Amygdala (tissue), 56 donors: ENCODE data around the gene NANS.
"Not testable (repeated sequence)": the region's sequence is repeated elsewhere in the genome, so short reads cannot be mapped to it uniquely, and the experiment has no call there.

Source experiments
- DNase-seq, 56 donors: peaks; one replicate each; lab custom pipeline; 2025; lab: John Stamatoyannopoulos, UW

The NANS gene

GRCh38 chr9:98056269-98057137 lies at the start of gene NANS:
Gene NANS (plus strand): TSS chr9:98056732. CDS start chr9:98056809, 77 bp downstream.
- DNase-seq, result peak; percentile 50 to 98 (median 85)

DNA sequence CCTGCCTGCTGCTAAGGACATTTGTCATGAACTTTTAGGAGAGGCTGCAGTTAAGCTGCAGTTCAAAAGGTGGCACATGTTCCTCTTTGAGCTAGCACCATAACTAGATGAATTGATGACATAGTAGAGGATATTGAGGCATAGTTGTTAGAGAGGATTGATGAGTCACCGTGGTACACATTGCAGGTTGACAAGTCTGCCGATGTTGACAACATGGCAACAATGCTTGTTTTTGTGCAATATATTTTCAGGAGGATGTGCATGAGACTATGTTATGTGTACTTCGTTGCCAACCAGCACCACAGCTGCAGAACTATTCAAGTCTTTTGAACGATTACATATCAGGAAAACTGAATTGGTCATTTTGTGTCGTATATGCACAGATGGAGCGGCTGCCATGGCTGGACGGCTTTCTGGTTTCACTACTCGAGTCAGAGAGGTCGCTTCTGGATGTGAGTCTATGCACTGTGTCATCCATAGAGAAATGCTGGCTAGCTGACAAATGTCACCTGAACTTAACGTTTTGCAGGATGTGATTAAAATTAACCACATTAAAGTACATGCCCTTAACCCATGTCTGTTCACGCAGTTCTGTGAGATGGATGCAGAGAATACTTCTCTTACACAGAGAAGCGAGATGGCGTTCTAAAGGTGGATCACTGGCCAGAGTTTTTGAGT lies 49.1 kb upstream of the NANS start:
- no peak for DNase-seq

DNA sequence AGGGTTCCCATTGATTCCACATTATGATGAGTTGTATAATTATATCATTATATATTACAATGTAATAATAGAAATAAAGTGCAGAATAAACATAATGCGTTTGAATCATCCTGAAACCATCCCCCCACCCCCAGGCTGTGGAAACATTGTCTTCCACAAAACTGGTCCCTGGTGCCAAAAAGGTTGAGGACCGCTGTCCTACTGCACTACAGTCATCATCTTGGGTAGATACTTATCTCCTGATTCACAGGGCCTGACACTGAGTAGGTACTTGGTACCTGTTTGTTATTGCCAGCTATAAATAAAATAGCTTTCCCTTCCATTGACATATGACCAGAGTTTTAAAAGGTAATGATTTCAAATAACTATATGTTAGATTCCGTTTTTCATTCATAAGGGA lies 47.8 kb upstream of the NANS start:
- DNase-seq, result no peak

- no peak for DNase-seq
Observed at GRCh38 chr9:98009437-98009836, 47.1 kb upstream of the NANS start.

GRCh38 chr9:98009936-98010335 lies 46.6 kb upstream of the NANS start:
- DNase-seq, result no peak

- DNase-seq, result no peak
Observed at GRCh38 chr9:98010445-98010844, 46.1 kb upstream of the NANS start.

GRCh38 chr9:98011122-98011521 lies 45.4 kb upstream of the NANS start:
- no peak for DNase-seq

GRCh38 chr9:98016137-98016680 lies 40.3 kb upstream of the NANS start:
- no peak for DNase-seq

GRCh38 chr9:98017306-98017705 lies 39.2 kb upstream of the NANS start:
- no peak for DNase-seq

- no peak for DNase-seq
Observed at GRCh38 chr9:98018347-98018746, 38.2 kb upstream of the NANS start.

- no peak for DNase-seq
Observed at GRCh38 chr9:98019098-98019497, 37.4 kb upstream of the NANS start.

GRCh38 chr9:98019869-98020268 lies 36.7 kb upstream of the NANS start:
- DNase-seq, result not testable (repeated sequence)

GRCh38 chr9:98020476-98021145 lies 35.9 kb upstream of the NANS start:
- DNase-seq, result no peak

GRCh38 chr9:98021306-98022040 lies 35.1 kb upstream of the NANS start:
- DNase-seq, result no peak

DNA sequence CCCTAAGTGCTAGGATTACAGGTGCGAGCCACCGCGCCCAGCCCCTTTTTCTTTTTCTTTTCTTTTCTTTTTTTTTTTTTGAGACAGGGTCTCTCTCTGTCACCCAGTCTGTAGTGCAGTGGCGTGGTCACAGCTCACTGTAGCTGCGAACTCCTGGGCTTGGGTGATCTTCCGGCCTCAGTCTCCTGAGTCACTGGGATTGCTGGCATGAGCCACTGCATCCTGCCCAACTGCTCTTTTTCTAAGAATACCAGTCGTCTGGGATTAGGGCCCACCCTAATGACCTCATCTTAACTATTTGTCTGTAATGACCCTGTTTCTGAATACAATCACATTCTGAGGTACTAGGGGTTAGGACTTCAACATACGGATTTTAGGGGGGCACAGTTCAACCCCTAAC lies 34.1 kb upstream of the NANS start:
- no peak for DNase-seq

- DNase-seq, result no peak
Observed at GRCh38 chr9:98024702-98025101, 31.8 kb upstream of the NANS start.

DNA sequence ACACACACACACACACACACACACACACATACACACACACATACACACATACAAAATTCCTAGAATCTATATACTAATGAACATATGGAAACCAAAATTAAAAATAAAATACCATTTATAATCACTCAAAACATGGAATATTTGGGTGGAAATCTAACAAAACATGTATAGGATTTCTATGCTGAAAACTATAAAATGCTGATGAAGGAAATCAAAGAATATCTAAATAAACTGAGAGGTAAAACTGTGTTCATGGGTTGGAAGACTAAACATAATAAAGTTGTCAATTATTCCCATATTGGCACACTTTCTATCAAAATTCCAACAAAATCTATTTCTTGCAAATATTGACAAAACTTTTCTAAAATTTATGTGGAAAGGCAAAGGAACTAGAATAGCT lies 25.4 kb upstream of the NANS start:
- DNase-seq, result no peak

DNA sequence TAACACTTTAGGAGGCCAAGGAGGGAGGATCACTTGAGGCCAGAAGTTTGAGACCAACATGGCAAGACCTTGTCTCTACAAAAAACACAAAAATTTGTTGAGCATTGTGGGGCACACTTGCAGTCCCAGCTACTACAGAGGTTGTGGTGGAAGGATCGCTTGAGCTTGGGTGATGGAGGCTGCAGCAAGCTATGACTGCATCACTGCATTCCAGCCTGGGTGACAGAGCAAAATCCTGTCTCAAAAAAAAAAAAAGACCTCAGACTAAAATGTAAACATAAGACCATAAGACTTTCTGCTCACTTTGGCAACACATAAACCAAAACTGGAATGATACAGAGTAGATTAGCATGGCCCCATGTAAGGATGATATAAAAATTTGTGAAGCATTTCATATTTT lies 24.6 kb upstream of the NANS start:
- no peak for DNase-seq

DNA sequence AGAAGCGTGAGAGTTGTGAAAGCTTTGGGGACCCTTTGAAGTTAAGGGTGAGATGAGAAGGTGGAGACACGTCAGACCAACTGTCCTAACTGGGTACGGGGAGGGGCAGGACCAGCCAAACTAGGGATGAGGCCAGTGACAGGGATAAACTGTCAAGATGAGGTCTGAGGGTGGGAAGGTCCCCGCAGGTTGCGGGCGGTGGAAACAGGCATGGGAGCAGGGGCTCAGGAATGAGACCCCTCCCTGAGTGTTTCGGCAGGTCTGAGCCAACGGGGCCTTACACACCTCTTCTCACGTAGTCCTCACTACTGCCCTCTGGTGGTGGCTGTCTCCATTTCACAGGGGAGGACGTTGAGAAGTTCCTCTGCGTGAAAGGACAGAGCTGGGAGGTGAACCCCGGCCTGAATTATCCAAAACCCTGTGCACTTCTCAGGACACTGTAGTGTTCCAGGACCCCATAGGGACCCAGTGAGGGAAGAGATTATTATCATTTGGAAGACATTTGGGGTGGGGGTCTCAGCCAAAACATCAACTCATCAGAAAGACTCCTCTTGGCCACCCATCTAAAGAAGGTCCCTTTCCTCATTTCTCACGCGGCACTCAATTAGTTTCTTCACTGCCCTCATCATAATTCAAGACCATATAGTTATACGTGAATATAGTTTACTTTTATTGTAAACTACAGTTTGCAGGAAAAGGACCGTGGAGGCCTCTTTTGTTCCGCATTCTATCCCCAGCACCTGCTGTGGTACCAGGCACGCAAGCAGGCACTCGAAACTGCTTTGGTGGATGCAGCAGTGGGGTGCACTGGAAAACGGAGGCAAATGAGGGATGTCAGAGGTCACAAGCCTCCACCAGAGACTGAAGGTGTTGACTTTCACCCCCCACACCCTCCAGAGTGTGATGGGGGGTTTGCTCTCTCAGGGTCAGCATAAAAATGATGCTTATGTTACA lies 21.7 kb upstream of the NANS start:
- peak in 53 of 56 donors; percentile 2 to 86 (median 43) for DNase-seq
